Lung (tissue), 12 donors: ENCODE results near the gene PIP5K1C. TPM values are rescaled to one million over a fixed set of nuclear protein-coding genes. Genes with fewer than 3 reads are reported as not detected.

Experiments
- ATAC-seq: fragments of 200-7000 bp; cut with Tn5 transposase; one replicate; pipeline ENCODE4 v1.9.1; 2020; ENCODE audit warnings: moderate number of reproducible peaks; ENCODE audit not compliant: insufficient read depth, low FRiP score
- DNase-seq, 3 donors: peaks; one replicate each; pipeline ENCODE4 v3.0.0-alpha.2; 2013 to 2017
- H3K27ac ChIP-seq, 2 donors: one replicate each; pipeline ENCODE4 v1.5.1; 2013; ENCODE audit warnings: mild to moderate bottlenecking in 2 of 2, moderate library complexity in 2 of 2, control low read depth in 1 of 2, inconsistent platforms in 1 of 2, low read depth in 1 of 2, low read length in 1 of 2
- H3K27me3 ChIP-seq, 3 donors: one replicate each; pipeline ENCODE4 v1.5.1; 2013; ENCODE audit warnings: low read length in 2 of 3; ENCODE audit not compliant: control insufficient read depth in 3 of 3, insufficient read depth in 3 of 3
- H3K36me3 ChIP-seq, 4 donors: one replicate each; pipeline ENCODE4 v1.5.1; 2013; ENCODE audit warnings: low read length in 4 of 4, mild to moderate bottlenecking in 1 of 4, moderate library complexity in 1 of 4; ENCODE audit not compliant: control insufficient read depth in 4 of 4, insufficient read depth in 4 of 4
- H3K4me1 ChIP-seq, 5 donors: one replicate each; pipeline ENCODE4 v1.5.1; 2013; ENCODE audit warnings: low read length in 5 of 5, mild to moderate bottlenecking in 2 of 5, moderate library complexity in 1 of 5; ENCODE audit not compliant: control insufficient read depth in 5 of 5, insufficient read depth in 5 of 5
- H3K4me3 ChIP-seq: one replicate; pipeline ENCODE4 v1.5.1; 2013; ENCODE audit warnings: mild to moderate bottlenecking, control low read depth, moderate library complexity
- H3K9ac ChIP-seq, 2 donors: one replicate each; pipeline ENCODE4 v1.5.1; 2013; ENCODE audit warnings: low read length in 2 of 2, control low read depth in 1 of 2; ENCODE audit not compliant: insufficient read depth in 1 of 2
- H3K9me3 ChIP-seq, 4 donors: one replicate each; pipeline ENCODE4 v1.5.1; 2013; ENCODE audit warnings: low read length in 3 of 4, mild to moderate bottlenecking in 1 of 4, moderate library complexity in 1 of 4; ENCODE audit not compliant: control insufficient read depth in 4 of 4, insufficient read depth in 3 of 4
- WGBS, 2 donors: extraction: QIAGEN DNeasy Blood & Tissue Kit; methylation state at CpG; one replicate each; pipeline ENCODE4 v1.1.7; 2013; 5-methylcytosine and 5-hydroxymethylcytosine counted together
- polyA plus RNA-seq, 2 donors: library from polyadenylated mRNA; stranded (reverse); fragments of 200-250 nt; gene quantifications; one replicate each; pipeline ENCODE4 v1.2.1, GENCODE V29; 2013
- total RNA-seq, 2 donors: library from RNA; depleted of rRNA in 1 of 2; stranded (reverse); fragments of >200 nt in 1 of 2; gene quantifications; one replicate each; pipeline ENCODE4 v1.2.1, GENCODE V29; 2014 to 2021
- TF ChIP-seq, protein P1 (sequence below): IDR thresholded peaks from 2 replicates; pipeline ENCODE4 v1.5.1; 2012; ENCODE audit warnings: mild to moderate bottlenecking; ENCODE audit errors: control extremely low read depth, extremely low read depth
- donor health status: control.
- donor health status: control.
- donor health status: Bipolar disorder and iron deficiency.
- donor health status: healthy.
- donor health status: DM: yes; HTN: yes; CAD: no.

Gene PIP5K1C
- total and polyA plus RNA-seq, 4 donors, result 16.3 to 39.4 (median 20.5) TPM

DNA sequence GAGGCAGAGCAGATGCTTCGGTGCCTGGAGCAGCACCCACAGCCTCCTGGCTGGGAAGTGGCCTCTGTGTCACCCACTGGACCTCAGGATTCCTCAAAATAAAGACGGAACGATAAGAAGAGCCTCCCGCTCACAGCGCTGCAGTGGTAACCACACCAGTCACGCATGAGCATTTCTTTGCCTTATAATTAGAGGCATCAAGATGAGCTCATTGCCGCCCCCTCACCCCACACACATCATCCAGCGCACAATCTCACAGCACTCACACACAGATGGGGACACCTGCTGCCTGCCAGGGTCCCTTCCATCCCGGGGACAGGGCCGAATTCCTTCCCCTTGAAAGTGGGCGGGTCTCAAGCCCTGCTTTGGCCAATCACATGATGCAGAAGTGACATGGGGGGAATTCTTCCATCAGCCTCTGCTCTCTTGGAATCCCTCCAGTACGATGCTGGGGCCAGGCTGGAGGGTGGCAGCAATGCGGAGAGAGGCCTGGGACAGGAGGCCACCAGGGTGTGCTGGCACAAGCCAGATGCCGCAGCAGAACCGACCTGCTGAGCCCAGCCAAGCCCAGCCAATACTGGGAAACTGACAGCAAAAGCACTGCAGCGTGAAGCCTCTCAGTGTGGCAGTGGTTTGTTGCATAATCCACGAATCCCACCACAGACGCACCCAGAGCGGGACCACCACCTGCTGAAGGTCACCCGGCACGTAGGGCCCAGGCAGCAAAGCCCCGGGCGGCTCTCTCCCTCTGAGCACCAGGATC lies 16.0 kb downstream of the PIP5K1C start:
- TF ChIP-seq, protein P1, sequence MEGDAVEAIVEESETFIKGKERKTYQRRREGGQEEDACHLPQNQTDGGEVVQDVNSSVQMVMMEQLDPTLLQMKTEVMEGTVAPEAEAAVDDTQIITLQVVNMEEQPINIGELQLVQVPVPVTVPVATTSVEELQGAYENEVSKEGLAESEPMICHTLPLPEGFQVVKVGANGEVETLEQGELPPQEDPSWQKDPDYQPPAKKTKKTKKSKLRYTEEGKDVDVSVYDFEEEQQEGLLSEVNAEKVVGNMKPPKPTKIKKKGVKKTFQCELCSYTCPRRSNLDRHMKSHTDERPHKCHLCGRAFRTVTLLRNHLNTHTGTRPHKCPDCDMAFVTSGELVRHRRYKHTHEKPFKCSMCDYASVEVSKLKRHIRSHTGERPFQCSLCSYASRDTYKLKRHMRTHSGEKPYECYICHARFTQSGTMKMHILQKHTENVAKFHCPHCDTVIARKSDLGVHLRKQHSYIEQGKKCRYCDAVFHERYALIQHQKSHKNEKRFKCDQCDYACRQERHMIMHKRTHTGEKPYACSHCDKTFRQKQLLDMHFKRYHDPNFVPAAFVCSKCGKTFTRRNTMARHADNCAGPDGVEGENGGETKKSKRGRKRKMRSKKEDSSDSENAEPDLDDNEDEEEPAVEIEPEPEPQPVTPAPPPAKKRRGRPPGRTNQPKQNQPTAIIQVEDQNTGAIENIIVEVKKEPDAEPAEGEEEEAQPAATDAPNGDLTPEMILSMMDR, result no peak
- H3K4me1 ChIP-seq, result peaks cover 0 to 21% (median 0%) of the 10 kb centered on the region in 5 donors
- H3K27ac ChIP-seq, result no peak overlapping the region
- no peak for ATAC-seq
- peaks cover 0 to 16% (median 5%) of the 10 kb centered on the region in 4 donors for H3K36me3 ChIP-seq
- no peaks in the 10 kb centered on the region for H3K27me3 ChIP-seq
- DNase-seq, result no peak
- 81 to 90% methylated on average over 23 of the region's 23 CpGs for WGBS, 2 donors
- no peak overlapping the region for H3K4me3 ChIP-seq
- H3K9me3 ChIP-seq, result peaks cover 0 to 6% (median under 1%) of the 10 kb centered on the region in 4 donors
- no peak overlapping the region for H3K9ac ChIP-seq

- no peaks in the 10 kb centered on the region for H3K27me3 ChIP-seq
- 53 to 68% methylated on average over 25 to 26 of the region's 26 CpGs for WGBS, 2 donors
- TF ChIP-seq, protein P1, result no peak
- H3K36me3 ChIP-seq, result peaks cover 0 to 16% (median 5%) of the 10 kb centered on the region in 4 donors
- peaks cover 0 to 6% (median under 1%) of the 10 kb centered on the region in 4 donors for H3K9me3 ChIP-seq
- DNase-seq (peak; percentile 22 to 72 (median 39)), ATAC-seq (no peak)
- H3K4me1 ChIP-seq, result peaks cover 0 to 20% (median 0%) of the 10 kb centered on the region in 5 donors
- no peak overlapping the region for H3K27ac ChIP-seq
- H3K4me3 ChIP-seq, result no peak overlapping the region
- H3K9ac ChIP-seq, result no peak overlapping the region
Observed at GRCh38 chr19:3683405-3684053, 16.7 kb downstream of the PIP5K1C start.

DNA sequence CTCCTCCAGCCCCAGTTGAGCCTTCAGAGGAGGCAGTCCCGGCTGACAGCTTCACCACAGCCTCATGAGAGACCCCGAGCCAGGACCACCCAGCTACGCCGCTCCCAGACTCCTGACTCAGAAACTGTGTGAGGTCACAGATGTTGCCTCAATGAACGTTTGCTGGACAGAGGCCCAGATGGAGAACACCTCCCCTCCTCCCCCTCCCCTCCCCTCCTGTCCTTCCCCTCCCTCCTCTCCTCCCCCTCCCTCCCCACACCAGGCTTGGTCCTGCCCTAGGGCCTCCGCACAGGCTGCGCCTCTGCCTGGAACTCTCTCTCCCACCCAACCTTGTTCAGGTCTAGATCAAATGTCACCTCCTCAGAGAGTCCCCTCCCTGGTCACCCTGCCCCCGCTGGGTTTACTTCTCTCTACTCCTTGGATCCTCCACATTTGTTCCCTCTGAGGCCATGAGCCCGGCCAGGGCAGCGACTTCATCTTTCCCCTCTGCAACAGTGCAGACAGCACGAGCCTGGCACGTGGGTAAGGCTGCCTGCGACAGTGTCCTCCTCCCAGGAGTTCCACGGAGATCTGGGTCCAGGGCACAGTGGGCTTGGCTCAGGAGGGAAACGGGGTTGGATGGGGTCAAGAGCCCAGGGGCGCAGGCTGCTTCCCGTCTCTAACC lies 17.4 kb downstream of the PIP5K1C start:
- no peak overlapping the region for H3K27ac ChIP-seq
- DNase-seq (peak; percentile 63 to 72 (median 68)), ATAC-seq (no peak)
- no peak overlapping the region for H3K9ac ChIP-seq
- H3K36me3 ChIP-seq, result peaks cover 0 to 16% (median 5%) of the 10 kb centered on the region in 4 donors
- H3K4me3 ChIP-seq, result no peak overlapping the region
- H3K4me1 ChIP-seq, result peaks cover 0 to 15% (median 0%) of the 10 kb centered on the region in 5 donors
- peaks cover 0 to 6% (median under 1%) of the 10 kb centered on the region in 4 donors for H3K9me3 ChIP-seq
- H3K27me3 ChIP-seq, result no peaks in the 10 kb centered on the region
- TF ChIP-seq, protein P1, result no peak
- WGBS, 2 donors, result 85% methylated on average over 17 of the region's 17 CpGs
